ENCODE data around the gene GIPC1. TPM values are rescaled to one million over a fixed set of nuclear protein-coding genes. Genes with fewer than 3 reads are reported as not detected.

The GIPC1 gene
- polyA plus RNA-seq, 1 of the 3 experiments (the other 2 are of a cell fraction), result 144 TPM

DNA sequence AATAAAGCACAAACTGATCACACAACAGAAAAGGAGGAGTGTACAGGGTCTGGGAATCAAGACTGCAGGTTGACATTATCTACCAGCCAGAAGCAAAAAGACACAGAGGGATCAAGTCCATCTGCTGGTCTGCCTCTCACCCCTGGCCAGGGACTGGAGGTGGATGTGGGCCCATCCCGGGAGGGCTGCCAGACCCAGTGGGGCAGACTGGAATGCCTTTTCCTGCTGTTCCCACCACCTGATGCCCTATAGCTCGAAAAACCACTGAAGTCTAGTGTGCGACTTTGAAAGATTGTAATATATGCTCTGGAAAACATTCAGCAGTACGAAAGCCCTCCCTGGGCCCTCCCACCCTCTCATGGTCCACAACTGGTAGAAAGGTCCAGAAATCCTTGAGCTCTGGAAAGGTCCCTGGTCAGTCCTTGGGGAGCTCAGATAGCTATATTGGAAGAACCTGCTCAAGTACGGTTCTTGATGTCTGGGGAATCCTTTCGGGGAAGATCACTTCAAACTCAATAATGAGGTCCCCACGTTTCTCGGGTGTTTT is 19.6 kb upstream of the GIPC1 start:
- Histone ChIP-seq H3F3A (replicated peaks; ENCODE audit: insufficient read depth) (peaks cover 48% of the 10 kb centered on the region), H3K4me2 (peak overlapping the region; percentile 95), H3K9me2 (no peaks in the 10 kb centered on the region), H3K4me3 (ENCODE audit: low read depth in 2 of 2, low read length in 1 of 2) (peak overlapping the region; percentile 87 to 90; a peak in 3 of 4 replicates), H3K36me3 (replicated peaks in 1 of 2; ENCODE audit: control insufficient read depth in 1 of 2, insufficient read depth in 2 of 2, low read length in 1 of 2) (peaks cover 22 to 29% of the 10 kb centered on the region in 2 experiments), H3K9ac (peak overlapping the region; percentile 99; the same call in 1 of the 2 replicates), H3K27ac (ENCODE audit: low read depth in 2 of 2, low read length in 1 of 2) (no peak overlapping the region), H2AFZ (ENCODE audit: low read depth) (no peak overlapping the region), H3K9me3 (no peaks in the 10 kb centered on the region), H4K20me1 (ENCODE audit: insufficient read depth) (peaks cover 36% of the 10 kb centered on the region), H3K27me3 (ENCODE audit: insufficient read depth) (no peaks in the 10 kb centered on the region), H3K79me2 (ENCODE audit: insufficient read depth) (peaks cover 44% of the 10 kb centered on the region), H3K4me1 (ENCODE audit: control insufficient read depth in 1 of 2, insufficient read depth in 2 of 2, low read depth in 1 of 2, low read length in 1 of 2) (peaks cover 24 to 36% of the 10 kb centered on the region in 2 experiments; a peak in 3 of 4 replicates)
- TF ChIP-seq FOSL2 (IDR thresholded peaks at IDR 0.05; ENCODE audit: borderline replicate concordance, low read depth) (no peak), USF2 (IDR thresholded peaks at IDR 0.05; ENCODE audit: borderline replicate concordance, low read depth, low read length) (no peak), CTCF (IDR thresholded peaks at IDR 0.05) (no peak), CHD2 (IDR thresholded peaks at IDR 0.05; ENCODE audit: low read length, partially characterized antibody) (no peak), MEF2A (IDR thresholded peaks at IDR 0.05; ENCODE audit: borderline replicate concordance, low read depth) (no peak), NRF1 (IDR thresholded peaks at IDR 0.05; ENCODE audit: low read depth, low read length) (no peak), FOXM1 (IDR thresholded peaks at IDR 0.05; ENCODE audit: low read depth) (no peak), EZH2phosphoT487 (IDR thresholded peaks at IDR 0.05; ENCODE audit: borderline replicate concordance, low read depth) (no peak), TAF1 (IDR thresholded peaks at IDR 0.05; ENCODE audit: borderline replicate concordance, low read depth, low read length) (no peak), SMC3 (IDR thresholded peaks at IDR 0.05; ENCODE audit: low read depth, low read length) (no peak), ZBTB33 (IDR thresholded peaks at IDR 0.05; ENCODE audit: borderline replicate concordance, low read depth) (no peak), RFX5 (IDR thresholded peaks at IDR 0.05; ENCODE audit: low read length) (no peak), POLR2AphosphoS5 (IDR thresholded peaks at IDR 0.05; ENCODE audit: low read depth, low read length) (no peak), TCF12 (IDR thresholded peaks at IDR 0.05) (no peak), SIN3A (IDR thresholded peaks at IDR 0.05; ENCODE audit: borderline replicate concordance, low read depth, low read length) (no peak), TEAD4 (IDR thresholded peaks at IDR 0.05; ENCODE audit: borderline replicate concordance, insufficient read depth) (no peak)
- TF ChIP-seq, protein P1, sequence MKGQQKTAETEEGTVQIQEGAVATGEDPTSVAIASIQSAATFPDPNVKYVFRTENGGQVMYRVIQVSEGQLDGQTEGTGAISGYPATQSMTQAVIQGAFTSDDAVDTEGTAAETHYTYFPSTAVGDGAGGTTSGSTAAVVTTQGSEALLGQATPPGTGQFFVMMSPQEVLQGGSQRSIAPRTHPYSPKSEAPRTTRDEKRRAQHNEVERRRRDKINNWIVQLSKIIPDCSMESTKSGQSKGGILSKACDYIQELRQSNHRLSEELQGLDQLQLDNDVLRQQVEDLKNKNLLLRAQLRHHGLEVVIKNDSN (IDR thresholded peaks at IDR 0.05; ENCODE audit: borderline replicate concordance, low read depth), result no peak
- TF ChIP-seq, protein P2, sequence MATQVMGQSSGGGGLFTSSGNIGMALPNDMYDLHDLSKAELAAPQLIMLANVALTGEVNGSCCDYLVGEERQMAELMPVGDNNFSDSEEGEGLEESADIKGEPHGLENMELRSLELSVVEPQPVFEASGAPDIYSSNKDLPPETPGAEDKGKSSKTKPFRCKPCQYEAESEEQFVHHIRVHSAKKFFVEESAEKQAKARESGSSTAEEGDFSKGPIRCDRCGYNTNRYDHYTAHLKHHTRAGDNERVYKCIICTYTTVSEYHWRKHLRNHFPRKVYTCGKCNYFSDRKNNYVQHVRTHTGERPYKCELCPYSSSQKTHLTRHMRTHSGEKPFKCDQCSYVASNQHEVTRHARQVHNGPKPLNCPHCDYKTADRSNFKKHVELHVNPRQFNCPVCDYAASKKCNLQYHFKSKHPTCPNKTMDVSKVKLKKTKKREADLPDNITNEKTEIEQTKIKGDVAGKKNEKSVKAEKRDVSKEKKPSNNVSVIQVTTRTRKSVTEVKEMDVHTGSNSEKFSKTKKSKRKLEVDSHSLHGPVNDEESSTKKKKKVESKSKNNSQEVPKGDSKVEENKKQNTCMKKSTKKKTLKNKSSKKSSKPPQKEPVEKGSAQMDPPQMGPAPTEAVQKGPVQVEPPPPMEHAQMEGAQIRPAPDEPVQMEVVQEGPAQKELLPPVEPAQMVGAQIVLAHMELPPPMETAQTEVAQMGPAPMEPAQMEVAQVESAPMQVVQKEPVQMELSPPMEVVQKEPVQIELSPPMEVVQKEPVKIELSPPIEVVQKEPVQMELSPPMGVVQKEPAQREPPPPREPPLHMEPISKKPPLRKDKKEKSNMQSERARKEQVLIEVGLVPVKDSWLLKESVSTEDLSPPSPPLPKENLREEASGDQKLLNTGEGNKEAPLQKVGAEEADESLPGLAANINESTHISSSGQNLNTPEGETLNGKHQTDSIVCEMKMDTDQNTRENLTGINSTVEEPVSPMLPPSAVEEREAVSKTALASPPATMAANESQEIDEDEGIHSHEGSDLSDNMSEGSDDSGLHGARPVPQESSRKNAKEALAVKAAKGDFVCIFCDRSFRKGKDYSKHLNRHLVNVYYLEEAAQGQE (IDR thresholded peaks at IDR 0.05; ENCODE audit: low read depth, low read length), result no peak
- ChIA-PET POLR2A (no interaction called here), CTCF (interaction anchor here (3.7 to 3.8 kb wide), 2 partner anchors 9 to 35 kb away, joined by 20 to 30 read pairs; no protein-coding TSS in a partner anchor)
- no peak for DNase-seq
- 71% methylated on average over 8 of the region's 8 CpGs for WGBS (ENCODE audit: low lambda C conversion rate)
